Cortex of kidney (tissue), 1 donor: Measurements from ENCODE around the gene CNTN5.

Experiments used
- DNase-seq: peaks from one replicate; lab custom pipeline; 2025; lab: John Stamatoyannopoulos, UW

Gene CNTN5

DNA sequence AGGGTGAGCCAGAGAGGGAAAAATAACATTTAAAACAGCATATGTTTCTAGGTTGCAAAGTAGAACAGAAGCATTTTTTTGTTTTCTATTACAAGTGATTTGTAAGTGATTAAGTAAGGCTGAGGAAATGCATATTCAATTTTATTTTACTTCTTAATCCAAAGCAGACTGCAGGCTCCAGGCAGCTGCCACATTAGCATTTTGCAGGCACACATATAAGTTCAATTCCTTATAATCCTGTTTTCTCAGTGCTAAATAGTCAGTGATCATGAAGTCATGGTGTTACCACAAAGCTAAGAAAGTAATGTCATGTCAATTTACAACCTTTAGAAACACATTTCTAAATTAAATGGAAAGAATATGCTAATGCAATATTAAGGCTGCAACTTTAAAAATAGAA lies 149.8 kb downstream of the CNTN5 start:
- no peak for DNase-seq

- DNase-seq, result no peak
These were observed 150.6 kb downstream of the CNTN5 start for GRCh38 chr11:99171330-99171729.

- DNase-seq, result no peak
These were observed 155.7 kb downstream of the CNTN5 start for GRCh38 chr11:99176430-99176829.

DNA sequence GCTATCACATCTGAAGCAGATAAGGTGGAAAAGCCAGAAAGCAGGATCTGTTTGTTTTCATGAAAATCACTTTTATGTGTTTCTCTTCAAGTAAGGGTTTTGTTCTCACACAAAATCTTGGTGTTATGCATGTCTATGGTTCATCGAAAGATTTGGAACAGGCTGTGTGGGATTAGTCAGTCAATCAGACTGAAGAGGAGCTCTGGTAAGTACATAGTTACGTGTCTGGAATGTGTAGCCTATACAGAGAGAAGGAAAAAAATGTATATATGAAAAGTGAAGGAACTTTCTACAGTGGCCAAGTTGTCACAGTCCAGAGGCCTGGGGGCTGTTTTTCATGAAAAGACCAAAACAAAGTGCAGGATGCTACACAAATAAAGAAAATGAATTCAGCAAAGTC lies 156.7 kb downstream of the CNTN5 start:
- no peak for DNase-seq

- DNase-seq, result no peak
These were observed 163.4 kb downstream of the CNTN5 start for GRCh38 chr11:99184146-99184545.

GRCh38 chr11:99188221-99188620 lies 167.5 kb downstream of the CNTN5 start:
- DNase-seq, result no peak

- no peak for DNase-seq
These were observed 172.0 kb downstream of the CNTN5 start for GRCh38 chr11:99192716-99193115.

- no peak for DNase-seq
These were observed 176.7 kb downstream of the CNTN5 start for GRCh38 chr11:99197477-99197876.

DNA sequence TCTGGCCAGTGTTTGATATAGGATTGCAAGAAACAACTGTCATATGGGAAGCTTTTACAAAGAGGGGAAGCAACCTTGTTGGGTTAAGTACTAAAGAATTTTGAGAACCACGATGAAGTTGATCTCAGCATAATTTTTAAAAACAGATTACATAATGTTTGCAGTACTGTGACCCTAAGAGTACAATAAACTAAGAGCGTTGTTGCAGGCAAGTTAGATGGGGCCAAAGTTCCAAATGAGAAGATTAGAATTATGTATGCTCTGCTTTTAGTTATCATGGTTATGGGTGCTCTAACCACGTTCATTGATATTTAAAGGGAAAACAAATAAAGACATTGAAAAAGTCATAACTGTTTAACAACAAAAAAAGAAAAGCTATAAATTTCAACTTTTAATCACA lies 177.5 kb downstream of the CNTN5 start:
- no peak for DNase-seq

- DNase-seq, result no peak
These were observed 178.6 kb downstream of the CNTN5 start for GRCh38 chr11:99199341-99199740.

DNA sequence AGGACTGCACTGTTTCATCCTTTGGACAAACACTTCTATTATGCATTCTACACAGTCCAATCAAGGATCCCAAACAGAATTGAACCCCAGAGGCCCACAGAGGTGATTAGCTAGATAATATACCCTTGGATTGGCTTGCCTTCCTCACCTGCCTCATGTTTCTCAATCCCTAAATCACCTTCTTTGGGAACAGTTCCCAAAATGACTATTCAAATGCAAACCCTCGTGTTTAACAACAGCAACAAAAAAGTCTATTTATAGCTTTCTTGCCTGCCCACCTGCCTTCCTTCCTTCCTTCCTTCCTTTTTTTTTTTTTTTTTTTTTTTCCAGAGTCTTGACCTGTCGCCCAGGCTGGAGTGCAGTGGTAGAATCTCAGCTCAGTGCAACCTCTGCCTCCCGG lies 180.0 kb downstream of the CNTN5 start:
- no peak for DNase-seq

DNA sequence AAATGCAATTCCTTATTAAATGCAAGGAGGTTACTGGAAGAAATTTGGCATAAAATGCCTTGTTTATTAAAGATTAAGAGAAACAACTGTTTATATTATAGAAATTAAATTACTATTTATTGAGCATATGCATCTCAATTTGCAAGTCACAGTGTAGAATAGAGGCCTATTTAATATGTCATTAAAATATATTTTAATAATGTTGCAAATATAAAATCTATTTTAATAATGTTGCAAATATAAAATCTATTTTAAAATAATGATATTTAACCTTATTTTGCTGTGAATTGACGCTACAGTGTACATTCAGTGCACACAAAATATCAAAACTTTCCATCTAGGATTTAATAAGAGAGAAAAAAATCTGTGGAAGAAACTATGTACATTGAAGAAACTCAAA lies 188.1 kb downstream of the CNTN5 start:
- no peak for DNase-seq

GRCh38 chr11:99229544-99229943 lies 208.8 kb downstream of the CNTN5 start:
- DNase-seq, result no peak

DNA sequence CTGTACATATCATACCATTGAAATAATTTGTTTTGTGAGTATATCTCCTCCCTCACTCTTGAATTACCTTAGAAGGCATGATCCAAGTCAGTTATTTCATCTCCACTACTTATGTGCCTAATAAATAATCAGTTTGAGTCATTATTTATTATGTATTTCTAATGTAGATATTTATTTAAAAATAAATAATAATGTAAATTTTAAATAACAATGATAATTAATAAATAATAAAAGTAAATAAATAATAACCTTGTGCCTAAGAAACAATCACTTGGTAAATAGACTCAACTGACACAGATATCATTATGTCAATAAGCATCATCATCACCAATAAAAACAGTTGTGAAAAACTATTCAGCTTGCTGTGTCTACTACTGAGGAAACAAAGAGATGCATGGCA lies 213.8 kb downstream of the CNTN5 start:
- DNase-seq, result no peak

DNA sequence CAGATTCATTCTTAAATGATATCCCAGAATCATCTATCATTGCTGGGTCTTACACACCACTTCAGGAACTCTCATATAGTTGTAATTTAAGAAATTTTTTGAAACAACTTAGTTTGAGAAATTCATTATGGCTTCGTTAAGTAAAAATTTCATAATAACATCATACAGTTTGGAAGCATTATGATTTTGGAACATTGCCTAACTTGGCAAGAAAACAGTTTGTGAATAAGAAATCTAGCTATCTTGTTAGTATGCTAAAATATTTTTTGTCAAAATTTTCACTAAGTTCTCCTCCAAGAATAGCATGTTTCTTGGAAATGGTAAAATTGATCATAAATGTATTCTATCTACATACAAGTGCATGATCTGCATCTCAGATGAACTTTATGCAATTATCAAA lies 217.7 kb downstream of the CNTN5 start:
- no peak for DNase-seq

DNA sequence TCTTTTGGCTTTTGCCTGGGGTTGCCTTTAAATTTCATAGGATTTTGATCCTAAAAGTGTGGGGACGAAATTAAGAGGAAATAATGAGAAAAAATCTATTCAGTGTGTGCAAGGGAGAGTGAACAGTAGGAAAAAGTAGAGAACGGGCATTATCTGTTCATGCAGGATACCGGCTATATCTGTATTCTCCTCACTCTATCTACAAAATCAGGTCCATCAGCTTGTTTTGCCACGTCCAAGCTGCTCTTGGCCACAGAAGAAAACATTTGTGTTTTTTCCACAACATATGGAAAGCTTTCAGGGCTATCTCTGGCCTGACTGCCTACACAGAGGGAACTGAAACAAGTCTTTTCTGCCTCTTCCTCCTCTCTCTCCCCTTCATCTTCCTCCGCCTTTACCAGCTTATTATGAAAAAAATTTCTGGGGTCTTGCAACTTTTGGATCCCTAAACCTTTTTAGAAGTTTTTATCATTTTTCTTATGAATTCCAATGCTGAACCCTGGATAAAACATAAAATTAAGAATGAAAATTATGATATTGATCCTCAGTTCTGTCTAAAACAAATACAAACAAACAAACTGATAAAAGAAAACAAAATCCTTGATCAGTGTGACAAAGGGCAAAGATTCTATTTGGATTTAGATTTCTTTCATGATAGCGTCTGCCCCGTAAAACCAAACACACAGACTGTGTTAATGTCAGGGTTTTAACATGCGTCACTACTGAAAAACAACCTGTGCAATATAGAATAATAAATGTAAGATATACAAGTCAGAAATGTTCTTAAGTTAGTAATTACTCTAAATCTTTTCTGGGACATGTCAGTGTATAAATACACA lies 219.7 kb downstream of the CNTN5 start:
- DNase-seq, result no peak

DNA sequence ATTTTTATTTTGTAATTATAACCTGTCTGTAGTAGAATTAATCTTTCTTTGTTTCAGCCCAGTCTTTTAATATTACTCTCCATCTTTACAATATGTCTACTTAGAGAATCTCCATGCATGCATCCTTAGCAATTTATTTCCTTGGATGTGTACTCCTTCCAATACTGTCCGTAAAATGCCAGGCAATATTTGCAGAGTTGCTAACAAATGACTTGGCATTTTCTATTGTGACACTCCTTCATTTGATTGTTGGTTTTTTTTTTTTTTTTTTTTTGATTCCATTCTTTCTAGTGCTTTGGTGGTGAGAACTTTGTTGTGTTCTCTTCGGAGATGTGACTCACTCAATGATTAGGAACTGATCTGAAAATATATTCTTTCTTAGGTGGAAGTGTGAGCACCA lies 220.3 kb downstream of the CNTN5 start:
- no peak for DNase-seq

DNA sequence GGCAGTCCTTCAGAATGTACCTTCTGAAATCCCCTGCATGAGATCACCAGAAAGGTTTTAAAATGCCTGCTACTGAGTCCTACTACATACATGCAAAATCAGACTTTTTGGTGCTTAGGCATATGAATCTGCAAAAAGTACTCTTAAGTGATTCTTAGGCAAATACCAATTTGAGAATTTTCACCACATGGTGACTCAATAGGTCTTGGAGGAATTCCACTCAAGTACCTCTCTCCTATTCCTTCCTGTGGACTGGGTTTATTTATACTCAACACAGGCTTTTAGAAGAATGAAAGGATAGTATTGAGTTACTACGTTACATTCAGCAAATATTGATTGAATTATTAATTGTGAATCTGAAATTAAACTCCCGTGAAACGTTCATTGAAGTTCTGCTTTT lies 223.9 kb downstream of the CNTN5 start:
- no peak for DNase-seq

- no peak for DNase-seq
These were observed 225.4 kb downstream of the CNTN5 start for GRCh38 chr11:99246199-99246598.

DNA sequence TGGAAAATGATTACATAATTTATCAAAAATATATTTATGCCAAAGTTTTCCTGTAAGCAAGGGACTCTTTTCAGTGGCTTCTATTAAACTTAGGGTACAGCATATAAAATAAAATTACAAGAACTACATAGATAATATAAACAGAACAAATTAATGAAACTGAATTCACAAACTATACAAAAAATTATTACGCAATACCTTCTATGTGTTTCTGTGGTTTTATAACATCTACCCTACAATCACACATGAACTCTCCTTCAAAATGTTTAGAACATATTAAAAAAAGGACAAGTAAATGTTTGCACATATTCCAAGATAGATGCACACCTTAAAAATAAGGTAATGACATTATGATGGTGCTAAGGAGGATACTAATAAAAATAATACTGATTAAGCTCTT lies 235.9 kb downstream of the CNTN5 start:
- DNase-seq, result no peak

- DNase-seq, result no peak
These were observed 236.4 kb downstream of the CNTN5 start for GRCh38 chr11:99257131-99257530.

DNA sequence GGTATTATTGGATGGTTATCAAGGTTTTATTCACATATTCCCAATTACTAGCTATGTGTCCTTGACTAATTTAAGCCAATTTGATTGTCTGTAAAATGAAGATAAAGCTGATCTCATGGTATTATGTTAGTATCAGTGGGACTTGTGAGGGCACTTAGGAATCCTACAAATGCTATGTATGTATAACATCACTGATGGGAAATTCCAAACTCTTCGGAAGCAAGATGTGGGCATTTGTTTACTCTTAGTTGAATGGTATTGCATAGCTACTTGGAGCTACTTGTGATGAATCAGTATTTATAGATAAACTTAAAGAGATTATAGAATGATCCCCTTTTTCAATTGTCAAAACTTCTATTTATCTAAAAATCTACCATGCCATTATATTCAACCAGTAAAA lies 239.9 kb downstream of the CNTN5 start:
- DNase-seq, result no peak

- no peak for DNase-seq
These were observed 248.1 kb downstream of the CNTN5 start for GRCh38 chr11:99268886-99269285.

DNA sequence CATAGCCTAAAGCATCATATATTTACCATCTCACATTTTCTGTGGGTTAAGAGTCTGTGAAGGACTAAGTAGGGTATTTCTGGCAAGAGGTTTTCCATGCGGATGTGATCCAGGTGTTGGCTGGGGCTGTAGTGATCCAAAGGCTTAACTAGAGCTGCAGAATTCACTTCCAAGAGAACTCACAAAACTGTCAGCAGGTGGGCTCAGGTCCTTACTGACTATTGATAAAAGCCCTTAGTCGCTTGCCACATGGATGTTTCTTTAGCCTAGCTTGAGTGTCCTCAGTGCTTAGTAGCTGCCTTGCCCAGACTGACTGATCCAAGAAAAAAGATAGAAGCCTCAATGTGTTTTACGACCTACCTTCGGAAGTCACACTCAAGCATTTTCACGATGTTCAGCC lies 250.8 kb downstream of the CNTN5 start:
- DNase-seq, result no peak
